NT2/D1 (cell line): ENCODE data around the gene MOV10L1.
"Not testable (repeated sequence)": the region's sequence is repeated elsewhere in the genome, so short reads cannot be mapped to it uniquely, and the experiment has no call there.

Experiments used
- DNase-seq: peaks from one replicate; pipeline ENCODE4 v3.0.0-alpha.2; 2011; ENCODE audit warnings: low read depth, low spot score
- H3K27me3 ChIP-seq: 2 replicates; pipeline ENCODE4 v1.6.0; 2011; ENCODE audit warnings: mild to moderate bottlenecking; ENCODE audit not compliant: insufficient read length, insufficient read depth
- H3K36me3 ChIP-seq: 2 replicates; pipeline ENCODE4 v1.6.1; 2011; ENCODE audit warnings: mild to moderate bottlenecking, low read length, mixed read lengths; ENCODE audit not compliant: insufficient read depth, insufficient read length
- H3K4me1 ChIP-seq: 2 replicates; pipeline ENCODE4 v1.5.1; 2011; ENCODE audit not compliant: insufficient read depth, insufficient read length
- H3K4me3 ChIP-seq: 2 replicates; pipeline ENCODE4 v1.5.1; 2011; ENCODE audit warnings: low read depth; ENCODE audit not compliant: insufficient read length
- H3K9ac ChIP-seq: 2 replicates; pipeline ENCODE4 v1.6.0; 2011; ENCODE audit warnings: low read depth; ENCODE audit not compliant: insufficient read length
- H3K9me3 ChIP-seq: 2 replicates; pipeline ENCODE4 v1.5.1; 2011; ENCODE audit warnings: mild to moderate bottlenecking, low read length; ENCODE audit not compliant: insufficient read depth
- SUZ12 ChIP-seq: IDR thresholded peaks from 2 replicates; pipeline ENCODE4 v1.6.1; 2011; ENCODE audit not compliant: insufficient read length, insufficient read depth; ENCODE audit errors: extremely low read depth
- YY1 ChIP-seq: IDR thresholded peaks from 2 replicates; pipeline ENCODE4 v1.6.1; 2011; ENCODE audit not compliant: insufficient read length, insufficient read depth
- ZNF274 ChIP-seq: IDR thresholded peaks from 2 replicates; pipeline ENCODE4 v1.6.1; 2011; ENCODE audit warnings: mild to moderate bottlenecking, low read depth, low read length

The MOV10L1 gene

DNA sequence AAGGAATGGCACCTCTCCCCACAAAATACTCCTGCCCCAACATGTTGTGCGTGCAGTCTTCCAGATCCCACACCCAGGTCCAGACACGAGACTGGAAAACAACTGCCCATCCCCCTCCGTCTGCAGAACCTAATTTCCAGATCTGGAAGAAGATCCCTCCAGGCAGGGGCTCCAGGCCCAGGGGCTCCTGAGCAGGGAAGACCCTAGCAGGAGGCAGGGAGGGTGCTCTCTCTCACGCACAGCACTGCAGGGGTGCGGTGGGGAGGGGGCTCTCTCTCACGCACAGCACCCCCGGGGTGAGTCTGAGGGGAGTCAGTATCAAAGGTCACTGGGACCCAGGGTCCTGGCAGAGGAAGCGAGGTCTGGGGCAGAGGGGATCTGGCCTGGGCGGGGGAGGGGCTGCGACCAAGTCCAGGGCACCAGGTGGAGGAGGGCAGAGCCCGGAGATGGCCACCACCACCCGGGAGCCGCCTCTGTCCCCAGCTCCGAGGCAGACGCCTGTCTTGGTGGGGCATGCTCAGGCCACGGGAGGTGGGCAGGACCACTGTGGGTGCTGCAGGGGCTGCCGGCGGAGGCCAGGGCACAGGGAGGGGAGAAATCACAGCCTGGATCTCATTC is 6.2 kb upstream of the MOV10L1 start:
- no peaks in the 10 kb centered on the region for H3K36me3 ChIP-seq
- DNase-seq: no peak
- 0 out of 2 replicates have a peak, but pooled peaks cover 5% of the 10 kb centered on the region for H3K9me3 ChIP-seq
- no peak for TF ChIP-seq ZNF274
- no peak for TF ChIP-seq SUZ12
- no peak for TF ChIP-seq YY1
- H3K4me1 ChIP-seq: peaks cover 18% of the 10 kb centered on the region
- peak overlapping the region; percentile 21 for H3K9ac ChIP-seq
- H3K4me3 ChIP-seq: no peak overlapping the region
- no peaks in the 10 kb centered on the region for H3K27me3 ChIP-seq

DNA sequence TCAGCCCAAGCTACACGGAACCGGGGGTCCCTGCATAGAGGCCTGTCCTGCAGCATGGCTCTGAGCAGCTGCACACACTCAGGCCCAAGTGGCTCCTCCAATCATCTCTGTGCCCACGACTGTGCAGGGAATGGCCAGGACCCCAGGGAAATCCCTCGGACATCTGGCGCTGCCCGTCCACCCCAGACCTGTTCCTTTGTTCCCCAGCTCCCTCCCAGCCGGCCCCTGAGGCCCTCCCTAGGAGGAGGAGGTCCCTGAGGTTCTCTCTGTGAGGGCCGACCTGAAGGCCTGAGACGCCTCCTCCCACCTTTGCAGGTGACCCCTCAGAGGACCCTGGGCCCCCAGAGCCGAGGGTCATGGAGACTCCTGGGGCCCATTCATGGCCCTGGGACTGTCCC is 5.7 kb upstream of the MOV10L1 start:
- H3K9ac ChIP-seq: peak overlapping the region; percentile 21
- H3K27me3 ChIP-seq: no peaks in the 10 kb centered on the region
- H3K9me3 ChIP-seq: 0 out of 2 replicates have a peak, but pooled peaks cover 5% of the 10 kb centered on the region
- no peak for DNase-seq
- H3K4me3 ChIP-seq: no peak overlapping the region
- peaks cover 18% of the 10 kb centered on the region for H3K4me1 ChIP-seq
- no peaks in the 10 kb centered on the region for H3K36me3 ChIP-seq
- TF ChIP-seq ZNF274 (no peak), SUZ12 (no peak), YY1 (no peak)

DNA sequence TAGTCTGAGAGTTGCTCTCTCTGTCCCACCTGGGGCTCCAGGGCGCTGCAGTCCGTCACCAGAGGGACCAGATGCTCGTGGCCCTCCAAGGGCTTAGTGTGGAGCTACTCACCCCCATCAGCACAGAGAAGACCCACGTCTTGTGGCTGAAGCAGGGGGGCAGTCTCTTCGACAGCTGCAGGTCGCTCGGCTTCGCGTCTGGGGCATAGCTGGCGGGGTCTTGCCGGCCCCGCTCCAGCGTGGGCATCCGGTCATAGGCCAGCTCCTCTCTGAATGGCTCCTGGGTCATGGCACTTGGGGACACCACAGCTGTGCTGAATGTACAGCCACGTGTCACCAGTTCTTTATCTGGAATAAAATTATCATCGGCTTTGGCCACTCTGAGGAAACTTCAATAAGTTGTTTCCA is 5.2 kb upstream of the MOV10L1 start:
- Histone ChIP-seq H3K4me1 (peaks cover 18% of the 10 kb centered on the region), H3K36me3 (no peaks in the 10 kb centered on the region), H3K9ac (no peak overlapping the region), H3K27me3 (no peaks in the 10 kb centered on the region), H3K9me3 (0 out of 2 replicates have a peak, but pooled peaks cover 5% of the 10 kb centered on the region), H3K4me3 (no peak overlapping the region)
- DNase-seq: no peak
- no peak for TF ChIP-seq ZNF274
- TF ChIP-seq SUZ12: no peak
- TF ChIP-seq YY1: no peak

DNA sequence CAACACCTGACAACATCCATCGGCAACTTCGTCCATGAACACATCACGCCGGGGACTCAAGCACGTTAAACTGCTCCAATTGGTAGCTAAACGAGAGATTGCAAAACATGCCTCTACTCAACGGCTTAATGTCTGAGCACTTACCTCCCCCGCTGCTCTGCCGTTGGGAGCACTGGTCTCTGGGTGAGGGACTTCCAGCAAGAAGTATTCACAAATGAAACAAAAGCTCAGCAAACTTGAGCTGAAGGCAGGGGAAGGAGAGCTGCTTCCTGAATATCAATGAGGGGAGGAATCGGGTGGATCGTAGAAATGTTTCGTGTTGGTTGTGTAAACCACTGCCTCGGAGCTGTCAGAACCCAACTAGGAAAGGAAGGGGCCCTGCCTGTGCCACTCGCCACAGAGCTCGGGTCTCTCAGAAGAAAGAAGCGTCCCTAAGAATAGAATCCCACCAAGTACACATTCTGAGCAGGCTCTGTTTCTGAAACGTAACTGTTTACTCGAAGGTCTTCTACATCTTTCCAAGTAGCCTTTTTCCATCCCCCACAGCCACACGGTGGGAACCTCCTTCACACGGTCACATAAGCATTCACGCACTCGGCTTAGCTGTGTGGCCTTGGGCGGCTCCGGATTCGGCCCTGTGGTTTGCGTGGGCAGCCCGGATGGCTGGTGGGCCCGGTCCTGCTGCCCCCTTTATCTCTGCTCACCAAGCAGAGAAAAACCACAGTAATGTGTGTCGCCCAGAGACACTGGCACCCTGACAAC is 4.4 kb upstream of the MOV10L1 start, which contains the start of gene MLC1:
MLC1 (minus strand) TSS at position 216 of the 762 bp plus-strand sequence. CDS start 524 bp downstream, outside the sequence.
- no peaks in the 10 kb centered on the region for H3K27me3 ChIP-seq
- 0 out of 2 replicates have a peak, but pooled peaks cover 5% of the 10 kb centered on the region for H3K9me3 ChIP-seq
- DNase-seq: peak; percentile 18
- no peak within 1 kb of the TSS for H3K9ac ChIP-seq
- TF ChIP-seq YY1 (no peak), ZNF274 (no peak), SUZ12 (no peak)
- H3K4me1 ChIP-seq: peaks cover 14% of the 10 kb centered on the region
- no peak within 1 kb of the TSS for H3K4me3 ChIP-seq
- H3K36me3 ChIP-seq: no peaks in the 10 kb centered on the region

DNA sequence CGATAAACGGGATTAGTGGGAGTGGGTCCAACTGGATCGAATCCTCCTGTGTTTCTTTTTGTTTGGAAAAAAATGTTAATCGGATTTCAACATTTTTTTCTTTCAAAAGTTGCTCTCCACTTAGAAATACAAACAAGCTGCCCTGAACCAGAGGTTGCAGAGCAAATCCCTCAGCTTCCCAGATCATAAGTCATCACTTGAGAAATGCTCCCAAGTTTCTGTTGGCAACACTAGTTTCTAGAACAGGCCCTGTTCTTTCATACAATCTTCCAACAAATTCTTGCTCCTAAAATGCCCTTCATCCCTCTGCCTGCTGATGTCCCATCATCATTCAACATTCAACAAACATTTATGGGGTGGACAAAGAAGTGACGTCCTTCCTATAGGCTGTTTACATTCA is 3.3 kb upstream of the MOV10L1 start:
- TF ChIP-seq SUZ12 (no peak), YY1 (no peak), ZNF274 (no peak)
- no peak for DNase-seq
- Histone ChIP-seq H3K4me1 (peaks cover 12% of the 10 kb centered on the region), H3K9me3 (0 out of 2 replicates have a peak, but pooled peaks cover 5% of the 10 kb centered on the region), H3K4me3 (no peak overlapping the region), H3K36me3 (no peaks in the 10 kb centered on the region), H3K27me3 (no peaks in the 10 kb centered on the region), H3K9ac (no peak overlapping the region)

GRCh38 chr22:50086975-50087374 is 2.8 kb upstream of the MOV10L1 start:
- H3K4me3 ChIP-seq, H3K36me3 ChIP-seq, H3K9me3 ChIP-seq, DNase-seq, H3K9ac ChIP-seq, H3K27me3 ChIP-seq: not testable (repeated sequence)
- H3K4me1 ChIP-seq: peaks cover 12% of the 10 kb centered on the region

- Histone ChIP-seq H3K27me3 (no peaks in the 10 kb centered on the region), H3K4me3 (no peak overlapping the region), H3K4me1 (peaks cover 12% of the 10 kb centered on the region), H3K9ac (no peak overlapping the region), H3K9me3 (0 out of 2 replicates have a peak, but pooled peaks cover 5% of the 10 kb centered on the region), H3K36me3 (no peaks in the 10 kb centered on the region)
- TF ChIP-seq ZNF274 (no peak), SUZ12 (no peak), YY1 (no peak)
- DNase-seq: no peak
Observed at GRCh38 chr22:50087646-50088045, 2.2 kb upstream of the MOV10L1 start.
